Gastroesophageal sphincter (tissue), 4 donors: Measurements from ENCODE around the gene CCSER1. TPM values are rescaled to one million over a fixed set of nuclear protein-coding genes. Genes with fewer than 3 reads are reported as not detected.

Experiments
- ATAC-seq: fragments of 150-250 bp; one replicate; pipeline ENCODE4 v1.9.1; 2016; ENCODE audit warnings: mild to moderate bottlenecking, moderate library complexity
- H3K27ac ChIP-seq, 4 donors: fragments of 200-600 bp; sonication (generic) in 3 of 4; 1 replicate in 3 of 4; 2 replicates in 1 of 4; pipeline ENCODE4 v1.5.1; 2016 to 2019
- H3K27me3 ChIP-seq: fragments of 200-600 bp; sonication (generic); one replicate; pipeline ENCODE4 v1.5.1; 2019
- H3K36me3 ChIP-seq, 2 donors: fragments of 200-600 bp; sonication (generic); one replicate each; pipeline ENCODE4 v1.5.1; 2019; ENCODE audit warnings: control low read depth in 1 of 2
- H3K4me1 ChIP-seq, 3 donors: fragments of 200-600 bp; sonication (generic); 1 replicate in 2 of 3; 2 replicates in 1 of 3; pipeline ENCODE4 v1.5.1; 2016 to 2019; ENCODE audit warnings: control low read depth in 2 of 3
- H3K4me3 ChIP-seq, 2 donors: fragments of 200-600 bp; sonication (generic); one replicate each; pipeline ENCODE4 v1.5.1; 2019; ENCODE audit warnings: mild to moderate bottlenecking in 1 of 2, moderate library complexity in 1 of 2
- H3K9me3 ChIP-seq, 3 donors: fragments of 200-600 bp; sonication (generic); one replicate each; pipeline ENCODE4 v1.5.1; 2017 to 2019; ENCODE audit warnings: control low read depth in 2 of 3
- EP300 ChIP-seq: sonication (generic); formaldehyde crosslinking; IDR thresholded peaks from one replicate; pipeline ENCODE4 v1.6.1; 2017; ENCODE audit warnings: antibody characterized with exemption, mild to moderate bottlenecking
- POLR2A ChIP-seq, 2 donors: fragments of 450-650 bp; IDR thresholded peaks; one replicate each; pipeline ENCODE4 v1.6.1; 2017; ENCODE audit warnings: antibody characterized with exemption in 2 of 2, mild to moderate bottlenecking in 2 of 2, moderate library complexity in 1 of 2
- POLR2AphosphoS5 ChIP-seq: sonication (generic); formaldehyde crosslinking; IDR thresholded peaks from one replicate; pipeline ENCODE4 v1.6.1; 2017; ENCODE audit warnings: antibody characterized with exemption
- WGBS, 2 donors: methylation state at CpG; one replicate each; pipeline ENCODE4 v1.1.5; 2018; ENCODE audit warnings: low coverage in 1 of 2; 5-methylcytosine and 5-hydroxymethylcytosine counted together
- total RNA-seq, 4 donors: library from RNA; depleted of rRNA; stranded (reverse); fragments of >200 nt; gene quantifications; one replicate each; pipeline ENCODE4 v1.1.0, GENCODE V29; 2016
- TF ChIP-seq, protein P1 (sequence below), 4 experiments: fragments of 200-600 bp in 2 of 4; fragments of 450-650 bp in 2 of 4; sonication (generic) in 1 of 4; IDR thresholded peaks; one replicate each; pipeline ENCODE4 v1.5.1; 2017 to 2019; ENCODE audit warnings: antibody characterized with exemption in 4 of 4, mild to moderate bottlenecking in 2 of 4, moderate library complexity in 2 of 4

CCSER1 gene
- total RNA-seq, 4 donors from 2014 or later, result 2.4 to 9.3 (median 4.6) TPM

DNA sequence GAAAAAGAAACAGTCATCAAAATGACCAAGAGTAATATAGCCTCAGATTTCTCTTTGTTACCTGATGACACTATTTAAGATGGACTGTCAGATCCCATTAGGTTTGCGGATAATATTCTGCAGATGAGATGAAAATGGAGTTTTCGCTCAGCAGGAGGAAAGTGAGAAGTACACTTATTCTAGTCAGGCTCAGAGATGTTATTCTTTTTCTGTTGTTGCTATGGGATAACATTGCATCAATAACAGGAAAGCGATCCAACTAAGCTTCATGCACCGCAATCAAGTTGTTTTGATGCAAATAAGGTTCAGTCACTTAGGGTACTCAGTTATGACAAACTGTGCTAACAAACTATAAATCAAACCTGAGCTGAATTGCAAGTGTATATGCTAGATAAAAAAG lies 415.0 kb downstream of the CCSER1 start:
- Histone ChIP-seq H3K4me1 (no peaks in the 10 kb centered on the region), H3K27me3 (no peaks in the 10 kb centered on the region), H3K36me3 (no peaks in the 10 kb centered on the region), H3K9me3 (no peaks in the 10 kb centered on the region), H3K4me3 (no peak overlapping the region), H3K27ac (no peak overlapping the region)
- 75 to 82% methylated on average over 4 of the region's 4 CpGs for WGBS, 2 donors
- TF ChIP-seq POLR2A (IDR thresholded peaks at IDR 0.05) (no peak), POLR2AphosphoS5 (no peak), EP300 (no peak)
- TF ChIP-seq, protein P1, sequence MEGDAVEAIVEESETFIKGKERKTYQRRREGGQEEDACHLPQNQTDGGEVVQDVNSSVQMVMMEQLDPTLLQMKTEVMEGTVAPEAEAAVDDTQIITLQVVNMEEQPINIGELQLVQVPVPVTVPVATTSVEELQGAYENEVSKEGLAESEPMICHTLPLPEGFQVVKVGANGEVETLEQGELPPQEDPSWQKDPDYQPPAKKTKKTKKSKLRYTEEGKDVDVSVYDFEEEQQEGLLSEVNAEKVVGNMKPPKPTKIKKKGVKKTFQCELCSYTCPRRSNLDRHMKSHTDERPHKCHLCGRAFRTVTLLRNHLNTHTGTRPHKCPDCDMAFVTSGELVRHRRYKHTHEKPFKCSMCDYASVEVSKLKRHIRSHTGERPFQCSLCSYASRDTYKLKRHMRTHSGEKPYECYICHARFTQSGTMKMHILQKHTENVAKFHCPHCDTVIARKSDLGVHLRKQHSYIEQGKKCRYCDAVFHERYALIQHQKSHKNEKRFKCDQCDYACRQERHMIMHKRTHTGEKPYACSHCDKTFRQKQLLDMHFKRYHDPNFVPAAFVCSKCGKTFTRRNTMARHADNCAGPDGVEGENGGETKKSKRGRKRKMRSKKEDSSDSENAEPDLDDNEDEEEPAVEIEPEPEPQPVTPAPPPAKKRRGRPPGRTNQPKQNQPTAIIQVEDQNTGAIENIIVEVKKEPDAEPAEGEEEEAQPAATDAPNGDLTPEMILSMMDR (IDR thresholded peaks at IDR 0.05), result no peak
- no peak for ATAC-seq

DNA sequence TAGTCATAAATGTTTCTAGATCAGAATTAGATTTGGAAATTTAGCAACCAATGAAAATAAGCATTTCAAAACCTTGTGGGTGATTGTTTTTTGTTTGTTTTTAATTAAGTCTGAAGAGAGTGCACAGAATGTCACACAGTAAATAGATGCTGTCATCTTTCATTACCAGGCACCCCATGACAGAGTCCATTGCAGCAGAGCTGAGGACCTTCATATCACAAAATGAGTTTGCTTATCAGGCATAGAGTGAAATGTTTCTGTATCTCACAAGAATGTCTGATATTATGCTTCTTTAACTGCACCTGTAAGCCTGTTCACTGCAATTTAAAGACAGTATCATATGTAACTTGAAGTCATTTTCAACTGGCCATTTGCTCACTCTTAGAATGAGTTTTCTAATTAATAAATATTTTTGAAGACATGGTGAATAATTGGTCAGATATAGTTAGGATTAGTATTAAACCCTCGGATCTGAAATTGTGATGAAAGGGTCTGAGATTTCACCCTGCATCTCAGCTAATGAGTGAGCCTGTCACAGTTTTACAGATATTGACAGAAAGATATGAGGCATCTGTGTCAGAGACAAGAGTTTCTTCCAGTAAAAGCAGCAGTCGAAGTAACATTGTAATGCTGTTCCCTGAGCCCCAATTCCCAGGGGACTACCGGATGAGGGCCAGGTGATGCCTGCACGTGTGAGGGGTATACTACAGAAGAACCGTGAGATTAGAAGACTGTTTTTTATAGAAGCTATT lies 416.4 kb downstream of the CCSER1 start:
- Histone ChIP-seq H3K36me3 (no peaks in the 10 kb centered on the region), H3K27me3 (no peaks in the 10 kb centered on the region), H3K4me3 (no peak overlapping the region), H3K27ac (no peak overlapping the region), H3K4me1 (no peaks in the 10 kb centered on the region), H3K9me3 (no peaks in the 10 kb centered on the region)
- TF ChIP-seq EP300 (no peak), POLR2A (IDR thresholded peaks at IDR 0.05) (no peak), POLR2AphosphoS5 (no peak)
- TF ChIP-seq, protein P1 (IDR thresholded peaks at IDR 0.05), result no peak
- WGBS, 2 donors, result 82 to 87% methylated on average over 5 of the region's 5 CpGs
- no peak for ATAC-seq

DNA sequence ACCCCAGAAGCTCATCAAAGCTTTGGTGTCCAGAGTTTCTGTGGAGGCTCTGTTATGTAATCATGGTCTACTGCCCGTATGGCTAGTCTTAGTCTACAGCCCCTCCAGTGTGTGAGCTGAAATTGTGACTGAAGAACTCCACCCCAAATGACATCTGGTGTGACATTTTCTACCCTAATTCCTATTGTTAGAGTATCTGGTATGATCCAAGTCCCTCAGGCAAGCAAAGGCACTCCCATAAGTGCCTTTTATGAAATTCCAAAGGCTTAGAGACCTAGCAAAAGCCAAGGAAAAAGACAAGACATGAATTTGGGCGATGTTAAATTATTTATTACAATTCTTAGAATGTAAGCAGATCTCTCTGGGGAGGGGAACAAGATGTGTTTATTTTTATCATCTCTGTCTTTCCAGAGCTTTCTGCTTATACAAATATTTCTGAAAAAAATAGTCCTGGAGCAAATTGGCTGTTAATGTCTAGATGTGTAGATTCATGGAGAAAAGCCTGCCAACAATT lies 417.4 kb downstream of the CCSER1 start:
- Histone ChIP-seq H3K9me3 (no peaks in the 10 kb centered on the region), H3K36me3 (no peaks in the 10 kb centered on the region), H3K4me3 (no peak overlapping the region), H3K27ac (no peak overlapping the region), H3K27me3 (no peaks in the 10 kb centered on the region), H3K4me1 (no peaks in the 10 kb centered on the region)
- ATAC-seq, result no peak
- no peak for TF ChIP-seq POLR2AphosphoS5
- no peak for TF ChIP-seq POLR2A (IDR thresholded peaks at IDR 0.05)
- TF ChIP-seq, protein P1 (IDR thresholded peaks at IDR 0.05), result no peak
- no peak for TF ChIP-seq EP300
- 46 to 55% methylated on average over 1 to 2 of the region's 2 CpGs for WGBS, 2 donors

DNA sequence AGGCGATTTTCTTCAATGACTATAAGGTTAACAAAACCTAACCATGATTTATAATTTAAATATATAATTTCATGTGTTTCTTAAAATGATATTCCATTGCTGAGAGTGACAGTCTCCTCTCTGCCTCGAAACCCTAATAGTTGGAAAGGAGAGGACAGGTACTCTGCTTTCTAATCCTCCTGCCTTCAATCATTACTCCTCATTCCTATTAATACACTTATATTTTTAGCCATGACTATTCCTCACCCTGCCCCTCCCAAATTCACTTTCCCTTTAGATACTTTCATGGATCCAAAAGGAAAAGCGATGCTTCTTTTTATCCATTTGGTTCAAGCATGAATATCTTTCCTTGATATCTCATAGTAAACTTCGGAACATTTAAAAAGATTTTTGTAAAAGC lies 418.2 kb downstream of the CCSER1 start:
- TF ChIP-seq POLR2A (IDR thresholded peaks at IDR 0.05), result no peak
- TF ChIP-seq, protein P1 (IDR thresholded peaks at IDR 0.05), result no peak
- TF ChIP-seq POLR2AphosphoS5, result no peak
- no peak for TF ChIP-seq EP300
- WGBS, 2 donors, result 87 to 88% methylated on average over 4 of the region's 4 CpGs
- ATAC-seq, result no peak
- Histone ChIP-seq H3K27ac (no peak overlapping the region), H3K36me3 (no peaks in the 10 kb centered on the region), H3K9me3 (no peaks in the 10 kb centered on the region), H3K4me1 (no peaks in the 10 kb centered on the region), H3K4me3 (no peak overlapping the region), H3K27me3 (no peaks in the 10 kb centered on the region)

DNA sequence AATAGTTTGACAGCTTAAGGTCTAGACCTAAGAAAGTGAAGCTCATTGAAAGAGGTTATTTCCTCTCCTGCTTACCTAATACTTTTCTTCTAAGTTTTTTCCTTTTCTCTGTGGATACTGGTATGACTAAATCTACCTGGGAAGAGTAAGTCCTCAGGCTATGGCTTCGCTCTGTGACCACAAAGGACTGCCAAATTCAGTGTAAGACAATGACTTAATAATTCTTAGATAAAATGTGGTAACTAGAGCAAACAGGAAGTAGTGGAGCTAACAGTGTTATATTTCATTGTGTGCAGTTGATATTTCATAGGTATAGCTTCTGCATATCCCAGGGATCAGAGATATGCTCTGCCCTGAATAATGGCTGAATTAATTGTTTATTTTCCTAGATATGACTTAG lies 418.9 kb downstream of the CCSER1 start:
- ATAC-seq, result no peak
- no peak overlapping the region for H3K27ac ChIP-seq
- H3K36me3 ChIP-seq, result no peaks in the 10 kb centered on the region
- no peak for TF ChIP-seq EP300
- TF ChIP-seq POLR2AphosphoS5, result no peak
- TF ChIP-seq, protein P1 (IDR thresholded peaks at IDR 0.05), result no peak
- TF ChIP-seq POLR2A (IDR thresholded peaks at IDR 0.05), result no peak
- WGBS, 2 donors, result 70 to 100% methylated on average over 1 of the region's 1 CpG
- no peaks in the 10 kb centered on the region for H3K4me1 ChIP-seq
- no peak overlapping the region for H3K4me3 ChIP-seq
- no peaks in the 10 kb centered on the region for H3K9me3 ChIP-seq
- no peaks in the 10 kb centered on the region for H3K27me3 ChIP-seq
